Dendritic cell treated with granulocyte-macrophage colony-stimulating factor and Interleukin-4, amounts not matched to agents 40 ng/mL and 50 ng/mL, for 4 days (primary cell): ENCODE measurements around the gene OR52W1.
A peak's percentile ranks its signal among the peaks of the same experiment; 100 is the strongest.

ENCODE experiments used
- H3K27ac Mint-ChIP-seq: one replicate; pipeline ENCODE4 v1.8.0; 2022; ENCODE audit warnings: mild to moderate bottlenecking, mixed read lengths
- H3K27me3 Mint-ChIP-seq: one replicate; pipeline ENCODE4 v1.8.0; 2022; ENCODE audit warnings: mild to moderate bottlenecking, mixed read lengths
- H3K36me3 Mint-ChIP-seq: one replicate; pipeline ENCODE4 v1.8.0; 2022; ENCODE audit warnings: low read depth, mixed read lengths
- H3K4me1 Mint-ChIP-seq: one replicate; pipeline ENCODE4 v1.8.0; 2022; ENCODE audit warnings: low read depth, mixed read lengths
- H3K4me3 Mint-ChIP-seq: one replicate; pipeline ENCODE4 v1.8.0; 2022; ENCODE audit warnings: mild to moderate bottlenecking, moderate library complexity, mixed read lengths
- H3K9me3 Mint-ChIP-seq: one replicate; pipeline ENCODE4 v1.8.0; 2022; ENCODE audit warnings: mixed read lengths
- intact Hi-C: fragments of 100-400 bp; cut with micrococcal nuclease; formaldehyde crosslinking; loops from one replicate; pipeline ENCODE4 v1.15.0; 2022

Gene OR52W1, protein sequence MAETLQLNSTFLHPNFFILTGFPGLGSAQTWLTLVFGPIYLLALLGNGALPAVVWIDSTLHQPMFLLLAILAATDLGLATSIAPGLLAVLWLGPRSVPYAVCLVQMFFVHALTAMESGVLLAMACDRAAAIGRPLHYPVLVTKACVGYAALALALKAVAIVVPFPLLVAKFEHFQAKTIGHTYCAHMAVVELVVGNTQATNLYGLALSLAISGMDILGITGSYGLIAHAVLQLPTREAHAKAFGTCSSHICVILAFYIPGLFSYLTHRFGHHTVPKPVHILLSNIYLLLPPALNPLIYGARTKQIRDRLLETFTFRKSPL

DNA sequence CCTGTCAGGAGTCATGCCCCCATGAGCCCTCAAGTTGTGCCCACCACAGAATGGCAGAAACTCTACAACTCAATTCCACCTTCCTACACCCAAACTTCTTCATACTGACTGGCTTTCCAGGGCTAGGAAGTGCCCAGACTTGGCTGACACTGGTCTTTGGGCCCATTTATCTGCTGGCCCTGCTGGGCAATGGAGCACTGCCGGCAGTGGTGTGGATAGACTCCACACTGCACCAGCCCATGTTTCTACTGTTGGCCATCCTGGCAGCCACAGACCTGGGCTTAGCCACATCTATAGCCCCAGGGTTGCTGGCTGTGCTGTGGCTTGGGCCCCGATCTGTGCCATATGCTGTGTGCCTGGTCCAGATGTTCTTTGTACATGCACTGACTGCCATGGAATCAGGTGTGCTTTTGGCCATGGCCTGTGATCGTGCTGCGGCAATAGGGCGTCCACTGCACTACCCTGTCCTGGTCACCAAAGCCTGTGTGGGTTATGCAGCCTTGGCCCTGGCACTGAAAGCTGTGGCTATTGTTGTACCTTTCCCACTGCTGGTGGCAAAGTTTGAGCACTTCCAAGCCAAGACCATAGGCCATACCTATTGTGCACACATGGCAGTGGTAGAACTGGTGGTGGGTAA lies at the start of gene OR52W1:
TSS of gene OR52W1 (plus strand) at position 51 of the 637 bp plus-strand sequence. CDS start at position 51, 0 bp downstream.
- Mint-ChIP-seq H3K27ac (peak within 1 kb of the TSS; percentile 72), H3K27me3 (no peaks in the 10 kb centered on the region), H3K4me3 (no peak within 1 kb of the TSS), H3K36me3 (peaks cover 16% of the 10 kb centered on the region), H3K4me1 (peaks cover 52% of the 10 kb centered on the region), H3K9me3 (peaks cover 7% of the 10 kb centered on the region)
- intact Hi-C loops = no loop called here

DNA sequence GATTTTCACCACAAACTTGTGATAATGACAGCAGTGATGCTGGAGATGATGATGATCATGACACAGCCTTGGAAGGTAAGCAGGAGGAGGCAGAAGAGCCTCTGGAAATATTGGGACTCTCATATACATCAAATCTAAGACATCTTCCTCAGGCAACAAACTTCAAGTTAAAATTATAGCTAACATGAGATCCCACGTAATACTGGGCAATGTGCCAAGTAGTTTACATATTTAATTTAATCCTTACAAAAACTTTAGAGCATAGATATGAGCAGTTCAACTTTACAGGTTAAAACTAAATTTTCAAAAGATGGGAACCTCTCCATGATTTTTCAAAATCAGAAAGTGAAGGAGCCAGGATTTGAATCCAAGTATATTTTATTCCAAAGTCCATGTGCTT lies 47.9 kb upstream of the OR52W1 start:
- no peaks in the 10 kb centered on the region for H3K36me3 Mint-ChIP-seq
- intact Hi-C loops = no loop called here
- no peaks in the 10 kb centered on the region for H3K4me1 Mint-ChIP-seq
- peaks cover 2% of the 10 kb centered on the region for H3K27me3 Mint-ChIP-seq
- H3K27ac Mint-ChIP-seq = no peak overlapping the region
- H3K9me3 Mint-ChIP-seq = no peaks in the 10 kb centered on the region
- no peak overlapping the region for H3K4me3 Mint-ChIP-seq

DNA sequence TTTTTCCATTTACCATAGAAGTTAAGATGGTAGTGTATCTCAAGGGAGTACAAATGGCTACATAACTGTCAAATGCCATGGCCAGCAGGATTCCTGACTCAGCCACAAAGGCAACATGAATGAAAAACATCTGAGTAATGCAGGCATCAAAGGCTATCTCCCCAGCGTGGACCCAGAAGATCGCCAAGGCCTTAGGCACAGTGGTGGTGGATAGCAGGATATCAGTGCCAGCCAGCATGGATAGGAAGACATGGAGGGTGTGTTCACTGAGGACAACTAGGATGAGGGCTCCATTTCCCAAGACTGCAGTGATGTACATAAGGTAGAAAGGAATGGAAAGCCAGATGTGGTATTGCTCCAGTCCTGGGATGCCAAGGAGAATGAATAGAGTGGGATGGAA lies 46.9 kb upstream of the OR52W1 start:
- Mint-ChIP-seq H3K36me3 (no peaks in the 10 kb centered on the region), H3K4me1 (peaks cover 5% of the 10 kb centered on the region), H3K4me3 (no peak overlapping the region), H3K27me3 (peaks cover 2% of the 10 kb centered on the region), H3K9me3 (peaks cover 4% of the 10 kb centered on the region), H3K27ac (no peak overlapping the region)
- intact Hi-C loops = no loop called here

DNA sequence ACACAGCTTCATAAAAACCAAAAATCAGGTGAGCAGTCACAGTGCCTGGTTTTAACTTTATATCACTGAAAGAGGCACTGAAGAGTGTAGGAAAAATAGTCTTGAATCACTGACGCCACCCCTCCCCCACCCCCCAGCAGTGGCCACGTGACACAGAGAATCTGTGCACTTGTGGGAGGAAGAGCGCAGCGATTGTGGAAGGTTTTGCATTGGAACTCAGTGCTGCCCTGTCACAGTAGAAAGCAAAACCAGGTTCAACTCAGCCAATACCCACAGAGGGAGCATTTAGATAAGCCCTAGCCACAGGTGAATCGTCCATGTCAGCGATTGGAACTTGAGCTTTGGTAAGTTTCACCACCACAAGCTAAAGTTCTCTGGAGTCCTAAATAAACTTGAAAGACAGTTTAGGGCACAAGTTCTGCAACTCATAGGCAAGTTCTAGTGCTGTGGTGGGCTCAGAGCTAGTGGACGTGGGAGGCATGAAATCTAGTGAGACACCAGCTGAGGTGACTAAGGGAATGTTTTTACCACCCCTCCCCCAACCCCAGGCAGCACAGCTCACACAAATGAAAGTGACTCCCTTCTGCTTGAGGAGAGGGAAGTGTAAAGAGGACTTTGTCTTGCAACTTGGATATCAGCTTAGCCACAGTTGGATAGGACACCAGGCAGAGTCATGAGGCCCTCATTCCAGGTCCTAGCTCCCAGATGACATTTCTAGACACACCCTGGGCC lies 42.2 kb upstream of the OR52W1 start:
- peaks cover 6% of the 10 kb centered on the region for H3K9me3 Mint-ChIP-seq
- H3K36me3 Mint-ChIP-seq = no peaks in the 10 kb centered on the region
- peaks cover 2% of the 10 kb centered on the region for H3K27me3 Mint-ChIP-seq
- no peak overlapping the region for H3K27ac Mint-ChIP-seq
- no peak overlapping the region for H3K4me3 Mint-ChIP-seq
- H3K4me1 Mint-ChIP-seq = peaks cover 6% of the 10 kb centered on the region
- intact Hi-C loops = no loop called here

DNA sequence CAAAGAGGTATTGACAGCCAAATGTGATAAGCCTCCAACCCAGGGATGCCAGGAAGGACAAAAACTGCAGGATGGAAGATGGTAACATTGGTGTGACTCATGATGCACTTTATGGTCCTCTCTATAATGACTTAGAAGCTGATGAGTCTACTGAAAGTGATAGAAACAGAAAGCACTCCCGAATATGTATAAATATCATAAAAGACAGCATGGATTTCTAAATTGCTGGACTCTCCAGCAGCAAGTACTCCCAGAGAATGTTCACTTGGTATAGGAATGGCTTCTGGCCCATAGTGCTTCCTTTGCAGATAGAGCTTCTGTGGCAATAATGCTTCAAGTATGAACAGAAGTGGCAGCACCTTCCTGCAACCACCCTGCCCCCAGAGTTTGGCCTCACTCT lies 28.8 kb upstream of the OR52W1 start, which contains the start of gene OR52B2:
TSS of gene OR52B2 (minus strand) at position 101 of the 400 bp plus-strand sequence. CDS start at position 101, 0 bp downstream.
- Mint-ChIP-seq H3K27ac (no peak within 1 kb of the TSS), H3K4me1 (no peaks in the 10 kb centered on the region), H3K4me3 (no peak within 1 kb of the TSS), H3K9me3 (peaks cover under 1% of the 10 kb centered on the region), H3K36me3 (no peaks in the 10 kb centered on the region), H3K27me3 (peaks cover 7% of the 10 kb centered on the region)
- intact Hi-C loops = no loop called here

DNA sequence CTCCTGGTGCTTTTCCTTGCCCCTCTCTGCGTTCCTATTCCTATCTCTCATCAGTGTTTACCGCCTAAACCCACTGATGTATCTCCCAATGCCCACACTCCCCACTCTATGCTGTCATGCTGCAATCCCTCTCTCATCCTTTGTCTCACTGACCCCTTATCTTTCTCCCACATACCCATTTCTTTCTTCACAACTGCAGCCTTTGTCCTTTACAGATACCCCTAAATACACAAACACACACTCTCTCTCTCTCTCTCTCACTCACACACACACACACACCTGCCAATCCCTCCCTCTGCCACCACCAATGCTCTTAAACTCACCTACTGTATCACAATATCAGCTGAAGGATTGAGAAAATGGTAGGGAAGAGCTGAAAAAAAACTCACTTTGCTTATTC lies 23.6 kb upstream of the OR52W1 start:
- intact Hi-C loops = no loop called here
- Mint-ChIP-seq H3K4me1 (peaks cover 8% of the 10 kb centered on the region), H3K9me3 (no peaks in the 10 kb centered on the region), H3K36me3 (no peaks in the 10 kb centered on the region), H3K27ac (no peak overlapping the region), H3K27me3 (peaks cover 2% of the 10 kb centered on the region), H3K4me3 (no peak overlapping the region)

DNA sequence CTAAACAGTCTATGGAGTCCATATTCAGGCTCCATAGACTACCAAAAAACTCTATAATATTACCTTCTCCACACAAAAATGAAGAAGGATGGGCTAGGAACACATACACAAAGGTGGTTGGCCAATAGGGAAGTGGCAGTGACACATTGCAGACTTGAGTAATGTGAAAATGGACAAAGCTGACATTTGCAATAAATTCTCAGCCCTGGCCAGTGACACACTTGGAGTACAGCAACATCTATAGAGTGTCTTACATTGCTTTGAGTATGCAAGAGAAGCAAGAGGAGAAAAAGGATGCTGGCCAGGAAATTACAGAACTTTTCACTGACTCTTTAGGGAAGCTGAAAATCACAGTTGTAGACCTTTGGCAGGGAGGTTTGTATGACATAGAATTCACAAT lies 7.3 kb upstream of the OR52W1 start:
- Mint-ChIP-seq H3K27ac (no peak overlapping the region), H3K4me3 (no peak overlapping the region), H3K4me1 (peaks cover 21% of the 10 kb centered on the region), H3K36me3 (no peaks in the 10 kb centered on the region), H3K27me3 (no peaks in the 10 kb centered on the region), H3K9me3 (no peaks in the 10 kb centered on the region)
- intact Hi-C loops = no loop called here

DNA sequence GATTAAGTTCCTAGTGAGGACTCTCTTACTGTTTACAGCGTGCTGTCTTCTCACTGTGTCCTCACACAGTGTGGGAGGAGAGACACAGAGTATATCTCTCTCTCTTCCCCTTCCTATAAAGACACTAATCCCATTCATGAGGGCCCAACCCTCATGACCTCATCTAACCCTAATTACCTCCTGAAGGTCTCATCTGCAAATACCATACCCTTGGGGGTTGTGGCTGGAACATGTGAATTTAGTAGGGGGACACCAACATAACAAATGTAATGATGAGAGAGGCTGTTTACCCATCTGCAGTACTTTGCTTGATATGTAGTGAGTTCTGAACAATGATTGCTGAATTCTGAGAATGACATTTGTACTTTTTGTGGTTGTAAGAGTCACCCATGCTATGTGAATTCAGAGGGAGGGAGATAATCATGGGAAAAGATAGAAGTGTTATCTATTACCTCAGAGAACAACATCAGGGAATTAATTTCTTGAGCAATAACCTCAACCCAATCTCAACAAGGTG lies 4.9 kb upstream of the OR52W1 start:
- intact Hi-C loops = no loop called here
- H3K4me3 Mint-ChIP-seq = no peak overlapping the region
- H3K4me1 Mint-ChIP-seq = peaks cover 25% of the 10 kb centered on the region
- no peaks in the 10 kb centered on the region for H3K9me3 Mint-ChIP-seq
- no peak overlapping the region for H3K27ac Mint-ChIP-seq
- H3K27me3 Mint-ChIP-seq = no peaks in the 10 kb centered on the region
- no peaks in the 10 kb centered on the region for H3K36me3 Mint-ChIP-seq

DNA sequence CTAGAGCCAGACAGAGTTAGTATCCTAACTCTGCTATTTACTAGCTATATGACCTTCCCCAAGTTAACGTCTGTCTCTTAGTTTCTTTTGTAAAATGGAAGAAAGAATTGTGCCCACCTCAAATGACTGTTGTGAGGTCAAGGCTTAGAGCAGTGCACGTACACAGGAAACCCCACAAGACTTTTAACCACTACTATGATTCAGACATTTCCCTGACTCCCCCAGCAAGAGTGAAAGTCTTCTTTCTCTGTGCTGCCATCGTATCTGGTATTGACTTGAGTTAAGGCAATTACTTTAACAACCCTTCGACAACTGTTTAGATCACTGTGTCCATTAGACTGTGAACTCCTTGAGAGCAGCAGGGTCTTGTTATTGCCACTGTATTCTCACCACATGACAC lies 2.6 kb upstream of the OR52W1 start:
- H3K36me3 Mint-ChIP-seq = no peaks in the 10 kb centered on the region
- H3K4me3 Mint-ChIP-seq = no peak overlapping the region
- intact Hi-C loops = no loop called here
- no peaks in the 10 kb centered on the region for H3K27me3 Mint-ChIP-seq
- peaks cover 45% of the 10 kb centered on the region for H3K4me1 Mint-ChIP-seq
- H3K9me3 Mint-ChIP-seq = peaks cover 7% of the 10 kb centered on the region
- H3K27ac Mint-ChIP-seq = no peak overlapping the region

DNA sequence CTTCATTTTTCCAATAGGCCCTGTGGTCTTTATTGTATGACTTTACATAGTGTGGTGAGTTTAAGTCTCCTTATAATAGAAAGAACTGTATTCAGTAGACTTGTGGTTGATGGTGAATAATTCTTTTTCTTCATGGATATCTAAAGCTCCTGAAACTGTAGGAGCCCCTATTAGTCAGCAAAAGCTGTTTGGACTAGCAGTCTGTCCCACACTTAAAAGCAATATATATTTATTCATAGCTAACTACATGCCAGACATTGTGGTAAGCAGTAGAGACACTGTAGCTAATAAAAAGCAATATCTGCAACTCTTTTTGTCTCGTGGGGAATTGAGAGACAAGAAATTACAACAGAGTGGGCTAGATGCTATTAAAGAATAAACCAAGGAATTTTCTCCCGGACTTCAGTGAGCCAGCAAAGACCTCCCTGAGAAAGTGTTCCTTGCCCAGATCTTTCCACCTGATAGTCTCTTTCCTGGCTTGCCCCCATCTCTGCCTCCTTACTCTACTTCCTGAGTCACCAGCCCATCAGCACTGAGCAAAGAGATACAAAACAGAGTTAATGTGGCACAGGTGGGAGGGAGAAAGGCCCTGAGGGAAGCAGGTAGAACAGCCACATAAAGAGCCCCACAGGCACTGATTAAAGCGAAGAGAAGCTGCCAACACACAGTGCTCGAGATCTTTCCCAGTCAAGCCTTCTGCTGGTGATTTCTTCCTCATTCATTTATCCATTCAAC lies 1.4 kb upstream of the OR52W1 start:
- H3K4me3 Mint-ChIP-seq = no peak overlapping the region
- H3K4me1 Mint-ChIP-seq = peaks cover 42% of the 10 kb centered on the region
- H3K27me3 Mint-ChIP-seq = no peaks in the 10 kb centered on the region
- peaks cover 1% of the 10 kb centered on the region for H3K36me3 Mint-ChIP-seq
- intact Hi-C loops = no loop called here
- peaks cover 7% of the 10 kb centered on the region for H3K9me3 Mint-ChIP-seq
- H3K27ac Mint-ChIP-seq = no peak overlapping the region

DNA sequence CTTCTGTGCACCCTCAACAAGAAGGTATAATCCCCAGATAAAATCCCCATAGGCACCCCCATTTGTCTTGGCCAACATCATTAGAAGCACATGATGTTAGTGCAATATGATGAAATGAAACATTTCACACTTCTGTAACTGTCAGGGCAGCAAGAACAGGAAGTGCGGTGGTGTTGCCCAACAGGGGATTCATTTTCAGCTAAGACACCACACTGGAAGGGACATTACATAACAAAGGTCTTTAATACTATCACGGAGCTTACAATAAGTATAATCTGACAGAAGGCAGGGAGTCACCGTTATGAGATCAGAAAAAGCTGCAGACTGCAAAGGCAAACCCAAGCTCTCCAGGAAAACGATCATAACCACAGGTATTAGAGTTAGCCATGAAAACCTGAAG lies 2.0 kb downstream of the OR52W1 start:
- Mint-ChIP-seq H3K27ac (peak overlapping the region; percentile 72), H3K27me3 (no peaks in the 10 kb centered on the region), H3K36me3 (peaks cover 28% of the 10 kb centered on the region), H3K4me1 (peaks cover 62% of the 10 kb centered on the region), H3K4me3 (no peak overlapping the region), H3K9me3 (peaks cover 7% of the 10 kb centered on the region)
- intact Hi-C loops = no loop called here

DNA sequence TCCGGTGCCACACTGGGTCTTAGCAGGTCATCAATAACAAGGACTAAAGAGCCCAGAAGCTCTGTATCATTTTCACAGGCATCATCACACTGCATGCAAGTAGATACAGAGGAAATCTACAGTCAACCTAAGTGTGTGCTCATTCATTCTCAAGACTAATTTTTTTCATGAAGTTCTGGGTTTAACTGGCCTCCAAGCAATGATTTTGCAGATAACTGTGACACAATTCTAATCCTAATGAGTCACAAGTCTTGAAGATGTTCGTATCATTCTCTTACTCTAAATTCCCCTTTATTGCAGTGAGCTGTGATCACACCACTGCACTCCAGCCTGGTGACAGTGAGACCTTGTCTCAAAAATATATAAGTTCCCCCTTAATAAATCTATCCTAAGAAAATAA lies 2.5 kb downstream of the OR52W1 start:
- Mint-ChIP-seq H3K4me1 (peaks cover 62% of the 10 kb centered on the region), H3K9me3 (peaks cover 7% of the 10 kb centered on the region), H3K4me3 (no peak overlapping the region), H3K36me3 (peaks cover 33% of the 10 kb centered on the region), H3K27me3 (no peaks in the 10 kb centered on the region), H3K27ac (peak overlapping the region; percentile 72)
- intact Hi-C loops = no loop called here

DNA sequence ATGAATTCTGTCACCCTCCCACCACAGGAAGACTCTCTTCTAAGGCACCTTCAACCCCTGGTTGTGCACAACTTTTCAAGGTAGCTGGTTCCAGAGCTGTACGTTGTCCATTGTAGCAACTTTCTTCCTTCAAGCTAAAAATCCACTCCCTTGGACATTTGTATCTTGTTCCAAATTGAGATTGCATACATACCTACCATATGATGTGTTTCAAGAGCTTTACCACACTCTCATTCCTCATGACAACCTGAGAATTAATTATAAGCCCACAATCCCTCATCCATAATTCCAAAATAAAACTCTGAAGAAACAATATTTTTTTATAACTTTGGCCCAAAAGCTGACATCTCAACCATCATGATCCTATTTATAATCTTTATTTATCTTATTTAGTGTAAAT lies 3.0 kb downstream of the OR52W1 start:
- intact Hi-C loops = no loop called here
- H3K36me3 Mint-ChIP-seq = peaks cover 38% of the 10 kb centered on the region
- no peak overlapping the region for H3K27ac Mint-ChIP-seq
- no peaks in the 10 kb centered on the region for H3K27me3 Mint-ChIP-seq
- H3K4me1 Mint-ChIP-seq = peaks cover 62% of the 10 kb centered on the region
- H3K4me3 Mint-ChIP-seq = no peak overlapping the region
- peaks cover 7% of the 10 kb centered on the region for H3K9me3 Mint-ChIP-seq
